Activated CD4-positive, CD25-positive, alpha-beta regulatory T cell treated with anti-CD3 and anti-CD28 coated beads, Interleukin-2, amount 50 U/mL, for 16 hours (primary cell): ENCODE data around the gene BAG2.

Experiments
- DNase-seq: peaks from one replicate; pipeline ENCODE4 v3.0.0-alpha.2; 2020; ENCODE audit warnings: low read depth, low spot score

BAG2 gene

DNA sequence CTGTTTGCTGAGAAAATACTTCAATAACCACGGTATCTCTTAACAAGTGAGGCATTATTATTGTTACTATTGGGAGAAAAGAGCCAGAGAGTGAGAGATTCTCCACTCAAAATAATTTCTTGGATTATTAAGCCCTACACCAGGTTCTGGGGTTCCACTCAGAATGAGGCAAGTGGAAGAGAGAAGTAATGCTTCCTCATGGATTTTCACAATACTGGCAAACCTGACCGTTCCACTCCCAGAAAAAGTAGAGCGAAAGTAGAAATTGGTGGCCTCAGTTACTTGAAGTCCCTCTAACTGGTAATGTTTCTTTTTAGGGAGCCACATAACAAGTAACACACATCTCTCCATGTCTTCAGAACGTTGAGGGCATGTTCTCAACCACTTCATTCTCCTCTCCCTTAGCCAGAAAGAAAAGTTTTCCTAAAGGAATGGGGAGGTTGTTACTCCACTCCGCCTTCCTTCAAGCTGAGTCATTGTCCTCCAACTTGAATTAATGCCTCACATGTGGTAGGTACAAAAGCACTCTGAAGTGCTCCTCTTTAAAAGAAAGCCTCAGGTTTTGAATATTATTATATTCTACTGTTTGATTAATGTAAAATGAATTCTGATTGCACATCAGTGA lies 1.9 kb downstream of the BAG2 start:
- DNase-seq = no peak

DNA sequence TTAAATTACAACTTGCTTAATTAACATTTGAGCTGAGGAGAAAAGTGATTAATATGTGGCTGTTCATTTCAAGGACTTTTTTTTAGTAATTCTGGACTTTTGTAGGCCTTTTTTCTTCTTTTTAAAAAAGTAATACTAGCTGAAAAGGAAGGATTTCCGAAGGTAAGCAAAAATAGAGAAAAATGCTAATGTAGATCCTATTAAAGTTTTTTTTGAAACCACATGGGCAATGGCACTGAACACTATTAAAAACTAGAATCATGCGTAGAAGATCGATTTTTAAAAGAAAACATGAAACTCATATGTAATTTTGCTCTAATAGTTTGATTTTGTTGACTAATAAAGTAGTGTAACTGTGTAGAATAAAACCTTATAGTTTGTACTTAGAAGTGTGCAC lies 2.4 kb downstream of the BAG2 start:
- DNase-seq = no peak

DNA sequence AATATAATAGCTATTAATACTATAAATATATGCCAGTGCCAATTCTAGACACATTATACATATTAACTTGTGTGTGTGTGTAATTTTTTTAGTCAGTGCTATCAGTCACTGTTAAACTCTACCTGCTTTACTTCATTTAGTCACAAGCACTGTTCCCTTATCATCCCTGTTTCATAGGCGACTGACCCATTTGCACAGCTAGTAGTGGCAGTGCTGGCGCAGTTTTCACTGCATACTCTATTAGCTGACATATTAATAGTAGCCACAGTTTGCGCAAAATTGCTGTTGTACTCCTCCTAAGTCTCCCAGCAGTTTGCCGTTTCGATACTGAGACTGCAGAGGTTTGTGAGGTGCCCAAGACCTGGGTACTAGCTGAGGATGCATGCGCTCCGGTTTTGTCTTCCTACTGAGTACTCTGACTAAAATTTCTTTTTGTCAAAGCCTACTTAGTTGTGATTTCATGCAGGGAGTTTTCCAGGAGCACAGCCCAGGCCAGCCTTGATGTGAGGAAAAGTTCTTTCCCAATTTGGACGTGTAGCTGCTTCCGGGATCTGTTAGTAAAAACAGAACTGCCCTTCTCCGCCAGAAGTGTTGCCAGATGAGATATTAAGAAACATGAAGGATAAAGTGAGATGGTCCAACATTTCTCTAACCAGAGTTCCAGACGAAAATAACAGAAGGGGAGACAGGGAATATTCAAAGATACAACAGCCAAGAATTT lies 5.6 kb downstream of the BAG2 start:
- DNase-seq = no peak

DNA sequence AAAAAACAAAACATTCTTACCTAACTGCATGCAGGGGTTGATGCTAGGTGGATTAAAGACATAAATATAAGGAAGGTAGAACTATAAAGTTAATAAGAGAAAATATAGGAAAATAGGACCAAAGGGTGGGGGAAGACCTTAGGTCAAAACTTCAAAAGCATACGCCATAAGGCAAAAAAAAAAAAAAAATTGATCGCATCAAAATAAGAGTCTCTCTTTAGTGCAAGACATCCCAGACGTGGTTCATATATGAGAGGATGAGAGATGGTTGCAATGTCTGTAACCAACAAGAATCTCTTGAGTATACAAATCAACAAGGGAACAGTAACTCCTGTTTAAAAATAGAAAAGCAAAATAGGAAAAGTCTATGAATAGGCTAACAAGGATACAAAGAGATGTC lies 8.5 kb downstream of the BAG2 start:
- DNase-seq = no peak

- DNase-seq = no peak
Observed at GRCh38 chr6:57182017-57182432, 9.9 kb downstream of the BAG2 start.

GRCh38 chr6:57183336-57183735 lies 11.2 kb downstream of the BAG2 start:
- no peak for DNase-seq

DNA sequence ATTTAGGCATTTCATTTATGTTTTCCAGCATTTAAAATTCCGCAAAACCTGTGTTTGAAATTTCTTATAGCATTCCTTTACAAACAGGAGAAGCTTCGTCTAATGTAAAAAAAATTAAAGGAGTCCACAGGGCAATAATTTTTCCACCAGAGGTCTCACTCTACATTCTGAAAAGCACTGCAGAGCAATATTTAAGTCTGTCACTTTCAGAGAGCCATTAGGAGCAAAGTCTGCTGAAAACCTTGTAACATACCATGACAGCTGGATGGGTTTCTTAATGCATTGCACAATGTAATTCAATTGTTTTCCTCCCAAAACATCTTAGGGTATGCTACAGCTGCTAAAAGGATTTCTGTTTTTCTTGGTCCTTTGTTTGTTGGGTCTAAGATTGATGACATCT lies 18.0 kb downstream of the BAG2 start:
- no peak for DNase-seq

DNA sequence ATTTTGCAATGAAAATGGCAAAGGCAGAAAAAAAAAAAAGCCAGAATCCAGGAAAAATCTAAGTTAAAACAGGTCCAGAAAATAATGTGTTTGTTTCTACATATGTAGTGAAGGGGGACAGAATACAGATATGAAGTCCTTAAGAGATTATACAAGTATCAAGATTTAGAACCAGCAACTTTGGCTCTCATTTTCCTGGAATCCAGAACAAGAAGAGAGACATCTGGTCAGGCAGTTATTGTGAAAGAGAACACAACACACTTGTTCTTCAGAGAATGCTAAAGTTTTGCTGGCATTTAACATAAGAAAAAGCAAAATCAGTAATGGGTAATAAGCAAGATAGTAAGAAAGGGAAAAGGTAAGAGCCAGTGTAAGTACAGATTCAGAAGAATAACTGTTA lies 21.1 kb downstream of the BAG2 start:
- DNase-seq = no peak

- DNase-seq = no peak
Observed at GRCh38 chr6:57195457-57195856, 23.3 kb downstream of the BAG2 start.

DNA sequence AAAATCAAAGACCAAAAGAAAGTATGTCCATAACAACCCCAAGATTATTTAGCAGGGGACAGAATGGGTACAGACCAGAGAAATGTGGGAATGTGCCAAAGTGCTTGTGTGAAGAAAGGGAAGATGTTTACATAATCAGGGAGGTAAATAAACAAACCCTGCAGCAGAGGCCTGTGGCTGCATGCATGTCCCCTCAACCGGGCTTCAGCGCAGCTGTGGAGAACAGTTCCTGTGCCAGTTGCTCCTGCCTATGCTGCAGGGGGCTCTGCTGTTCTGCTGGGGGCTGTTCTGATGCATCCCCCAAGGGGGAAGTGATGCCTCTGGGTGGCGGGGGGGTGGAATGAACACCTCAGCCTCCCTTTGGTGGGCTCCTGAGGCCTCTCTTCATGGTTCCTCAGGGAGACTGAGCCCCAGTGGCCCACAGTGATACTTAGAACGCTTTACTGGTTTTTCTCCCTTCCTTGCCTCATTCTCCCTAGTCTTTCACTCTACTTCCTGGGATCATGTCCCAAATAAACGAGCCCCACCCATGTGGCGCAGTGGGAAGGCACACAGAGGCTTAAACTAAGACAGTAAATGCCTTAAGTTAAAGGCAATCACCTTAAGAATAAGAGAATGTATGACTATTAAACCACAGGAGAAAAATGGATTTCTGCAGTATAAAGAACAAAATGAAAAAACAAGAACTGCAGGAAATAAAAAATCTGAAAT lies 27.0 kb downstream of the BAG2 start:
- no peak for DNase-seq

DNA sequence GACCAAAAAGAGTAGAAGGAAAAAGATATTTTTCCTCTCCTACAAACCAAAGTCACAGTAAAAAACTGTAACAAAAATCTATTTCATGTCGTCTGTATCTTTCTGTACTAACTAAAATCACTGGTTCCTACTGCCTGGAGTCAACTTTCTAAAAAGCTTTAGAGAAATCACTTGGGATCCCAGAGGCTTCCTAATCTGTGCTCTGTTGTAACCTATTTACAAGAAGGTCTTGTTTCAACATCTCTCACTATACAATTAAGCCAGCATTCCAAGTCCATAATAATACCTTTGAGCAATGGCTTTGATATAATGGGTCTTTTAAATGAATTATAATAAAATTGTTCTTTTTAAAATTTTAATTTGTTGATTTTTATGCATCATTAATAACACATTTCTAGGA lies 29.6 kb downstream of the BAG2 start:
- no peak for DNase-seq

DNA sequence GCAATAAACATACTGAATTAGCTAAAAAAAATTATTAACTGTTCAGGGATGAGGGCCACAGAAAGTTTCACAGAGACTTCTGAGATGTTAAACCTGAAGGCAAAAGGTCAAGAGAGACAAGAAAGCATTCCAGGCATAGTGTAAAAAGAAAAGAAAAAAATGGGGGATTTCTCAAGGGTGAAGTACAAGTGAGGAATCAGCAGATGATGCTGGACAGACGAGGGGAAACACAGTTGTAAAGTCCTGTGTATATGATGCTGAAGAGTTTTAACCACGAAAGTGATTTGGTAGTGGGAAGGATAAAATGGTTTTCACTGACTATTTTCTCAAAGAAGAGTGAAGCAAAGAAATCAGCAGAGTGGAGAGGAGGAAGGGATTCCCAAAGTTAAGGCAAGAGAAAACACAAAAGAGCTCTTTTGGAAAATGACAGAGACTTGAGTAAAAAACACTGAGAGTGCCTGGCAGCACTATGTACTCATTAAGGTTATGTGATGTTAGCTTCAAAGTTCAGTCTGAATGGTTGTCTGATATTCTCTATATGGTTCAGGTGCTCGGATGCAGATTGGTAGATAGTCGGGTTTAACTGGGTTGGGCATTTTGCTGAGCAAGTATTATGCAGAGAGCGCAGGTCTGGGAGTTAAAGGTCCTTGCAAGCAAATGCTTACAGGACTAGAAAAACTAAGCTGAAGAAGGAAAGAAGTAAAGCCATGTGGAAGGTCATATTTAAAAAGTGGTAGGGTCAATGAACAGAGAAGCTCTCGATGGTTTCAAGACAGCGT lies 33.6 kb downstream of the BAG2 start:
- DNase-seq = no peak

- no peak for DNase-seq
Observed at GRCh38 chr6:57207141-57207540, 35.0 kb downstream of the BAG2 start.

DNA sequence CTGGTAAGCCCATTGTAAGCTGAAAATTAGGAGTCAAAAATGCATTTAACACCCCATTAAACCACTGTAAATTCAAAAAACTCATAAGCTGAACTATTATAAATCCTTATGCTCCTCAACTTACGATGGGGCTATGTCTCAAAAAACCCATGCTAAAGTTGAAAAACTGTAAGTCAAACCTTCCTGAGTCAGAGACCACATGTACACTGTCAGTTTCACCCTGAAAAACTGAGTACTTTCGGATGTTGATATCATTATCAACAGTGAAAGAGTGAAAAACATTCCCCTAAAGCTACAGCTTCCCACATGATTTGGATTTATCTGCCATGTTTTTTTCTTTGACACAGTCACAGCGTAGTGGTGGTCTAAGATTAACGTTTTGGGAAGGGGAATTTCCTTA lies 35.7 kb downstream of the BAG2 start:
- no peak for DNase-seq

- no peak for DNase-seq
Observed at GRCh38 chr6:57209030-57209429, 36.9 kb downstream of the BAG2 start.

DNA sequence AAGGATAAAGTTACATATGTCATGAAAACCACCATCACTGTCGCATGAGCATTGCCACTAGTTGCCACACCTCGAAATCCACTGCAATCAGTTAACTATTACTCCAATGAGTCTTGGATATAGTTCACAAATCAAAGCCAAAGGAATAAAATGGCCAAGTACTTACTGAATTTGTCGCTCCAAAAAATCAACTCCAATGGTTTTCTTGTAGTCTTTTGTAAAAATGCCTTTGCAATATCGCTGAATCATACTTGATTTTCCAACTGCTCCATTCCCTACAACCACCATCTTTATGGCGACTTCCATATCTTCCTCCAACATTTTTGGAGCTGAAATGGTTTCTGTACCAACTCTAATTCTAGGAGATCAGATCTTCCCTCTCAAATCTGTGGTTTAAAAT lies 37.9 kb downstream of the BAG2 start:
- no peak for DNase-seq

DNA sequence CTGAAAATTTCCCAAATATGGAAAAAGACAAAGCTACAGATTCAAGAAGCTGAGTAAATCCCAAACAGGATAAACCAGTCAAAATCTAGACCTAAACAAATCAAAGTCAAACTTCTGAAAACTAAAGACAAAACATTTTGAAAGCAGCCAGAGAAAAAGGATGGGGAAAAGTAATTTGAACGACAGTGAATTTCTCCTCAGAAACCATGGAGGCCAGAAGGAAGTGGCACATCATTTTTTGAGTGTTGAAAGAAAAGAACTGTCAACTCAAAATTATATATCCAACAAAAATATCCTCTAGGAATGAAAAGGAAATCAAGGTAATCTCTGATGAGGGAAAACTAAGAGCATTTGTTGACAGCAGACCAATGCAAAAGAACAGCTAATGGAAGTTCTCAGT lies 43.1 kb downstream of the BAG2 start:
- no peak for DNase-seq

DNA sequence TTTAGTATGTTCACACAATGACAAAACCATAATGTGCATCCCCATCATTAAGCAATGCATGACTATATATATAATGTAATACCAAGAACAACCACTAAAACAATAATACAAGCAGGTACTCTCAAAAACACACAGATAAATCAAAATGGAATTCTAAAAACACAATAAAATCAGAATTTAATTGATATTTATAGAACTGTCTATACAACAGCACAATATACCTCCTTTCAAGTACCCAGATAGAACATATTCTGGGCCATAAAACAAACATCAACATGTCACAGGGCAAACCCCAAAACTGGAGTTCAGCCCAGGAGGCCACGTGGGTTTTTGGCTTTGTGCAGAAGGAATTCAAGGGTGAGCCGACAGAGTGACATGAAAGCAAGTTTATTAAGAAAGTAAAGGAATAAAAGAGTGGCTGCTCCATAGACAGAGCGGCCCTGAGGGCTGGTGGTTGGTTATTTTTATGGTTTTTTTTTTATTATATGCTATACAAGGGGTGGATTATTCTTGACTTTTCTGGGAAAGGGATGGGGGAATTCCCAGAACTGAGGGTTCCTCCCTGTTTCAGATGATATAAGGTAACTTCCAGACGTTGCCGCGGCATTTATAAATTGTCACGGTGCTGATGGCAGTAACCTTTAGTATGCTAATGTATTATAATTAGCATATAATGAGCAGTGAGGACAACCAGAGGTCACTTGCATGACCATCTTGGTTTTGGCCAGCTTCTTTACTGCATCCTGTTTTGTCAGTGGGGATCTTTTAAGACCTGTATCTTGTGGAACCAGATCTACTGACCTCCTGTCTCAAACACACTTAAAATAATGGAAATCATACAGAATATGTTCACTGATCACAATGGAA lies 44.3 kb downstream of the BAG2 start:
- no peak for DNase-seq

DNA sequence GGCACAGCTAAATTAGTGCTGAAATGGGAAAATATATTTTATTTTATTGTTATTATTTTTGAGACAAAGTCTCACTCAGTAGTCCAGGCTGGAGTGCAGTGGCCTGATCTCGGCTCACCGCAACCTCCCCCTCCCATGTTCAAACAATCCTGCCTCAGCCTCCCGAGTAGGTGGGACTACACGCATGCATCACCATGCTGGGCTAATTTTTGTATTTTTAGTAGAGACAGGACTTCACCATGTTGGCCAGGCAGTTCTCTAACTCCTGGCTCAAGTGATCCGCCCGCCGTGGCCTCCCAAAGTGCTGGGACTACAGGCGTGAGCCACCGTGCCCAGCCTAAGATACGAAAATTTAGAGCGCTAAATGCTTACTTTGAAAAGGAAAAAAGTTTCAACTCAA lies 45.1 kb downstream of the BAG2 start:
- DNase-seq = no peak

DNA sequence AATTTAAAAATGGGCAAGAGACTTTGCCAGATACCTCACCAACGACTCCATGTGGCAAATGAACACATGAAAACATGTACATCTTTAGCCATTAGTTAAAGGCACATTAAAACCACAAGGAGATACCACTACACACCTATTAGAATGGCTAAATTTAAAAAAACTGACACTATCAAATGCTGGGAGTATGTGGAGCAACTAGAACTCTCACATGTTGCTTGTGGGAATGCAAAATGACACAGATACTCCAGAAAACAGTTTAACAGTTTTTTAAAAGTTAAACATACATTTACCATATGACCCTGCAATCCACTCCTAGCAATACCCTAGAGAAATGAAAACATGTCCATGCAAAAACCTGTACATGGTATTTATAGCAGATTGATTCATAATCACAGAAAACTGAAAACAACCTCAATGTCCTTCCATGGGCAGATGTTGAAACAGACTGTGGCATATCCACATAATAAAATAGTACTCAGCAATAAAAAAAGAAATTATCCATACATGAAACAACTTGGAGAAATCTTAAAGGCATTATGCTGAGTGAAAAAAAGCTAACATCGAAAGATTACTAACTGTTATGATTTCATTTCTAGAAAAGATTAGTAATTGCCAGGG lies 48.1 kb downstream of the BAG2 start:
- no peak for DNase-seq
